Measurements from ENCODE around the gene DNAJB6.

- TF ChIP-seq JUN (IDR thresholded peaks at IDR 0.05; ENCODE audit: borderline replicate concordance, insufficient read depth, insufficient read length, low read depth) (no peak), CTCF (IDR thresholded peaks at IDR 0.05; ENCODE audit: extremely low read depth in 1 of 2, insufficient read depth in 1 of 2, low read depth in 1 of 2, low read length in 2 of 2) (no peak), POLR2A (IDR thresholded peaks at IDR 0.05; ENCODE audit: low read depth, low read length) (no peak), POLR2AphosphoS5 (IDR thresholded peaks at IDR 0.05; ENCODE audit: insufficient read depth, low read depth, low read length) (no peak), EZH2 (IDR thresholded peaks at IDR 0.05; ENCODE audit: borderline replicate concordance, low read depth, low read length, severe bottlenecking) (no peak)
Measured at GRCh38 chr7:157400171-157400860, 63.5 kb downstream of the DNAJB6 start.
